HG03342 (cell line): ENCODE results near the gene PAN2.
A peak's percentile ranks its signal among the peaks of the same experiment; 100 is the strongest.
"Not testable (repeated sequence)": the region's sequence is repeated elsewhere in the genome, so short reads cannot be mapped to it uniquely, and the experiment has no call there.

Experiments
- ATAC-seq: cut with Tn5 transposase; IDR thresholded peaks from one replicate; pipeline ENCODE4 v1.9.1; 2021; ENCODE audit warnings: mild to moderate bottlenecking, moderate library complexity; ENCODE audit not compliant: unreplicated experiment

Gene PAN2

GRCh38 chr12:56342290-56342689 is 8.5 kb upstream of the PAN2 start:
- ATAC-seq = not testable (repeated sequence)

GRCh38 chr12:56341616-56342015 is 7.8 kb upstream of the PAN2 start:
- ATAC-seq = no peak

GRCh38 chr12:56339158-56339422 is 5.3 kb upstream of the PAN2 start:
- no peak for ATAC-seq

- ATAC-seq = no peak
These were observed 4.7 kb upstream of the PAN2 start, which contains the start of gene IL23A for GRCh38 chr12:56338308-56339157. IL23A (plus strand) TSS chr12:56338884; CDS start chr12:56339045, 161 bp downstream.

GRCh38 chr12:56337753-56338251 is 4.0 kb upstream of the PAN2 start:
- no peak for ATAC-seq

- no peak for ATAC-seq
These were observed 2.8 kb upstream of the PAN2 start for GRCh38 chr12:56336361-56337167.

- not testable (repeated sequence) for ATAC-seq
These were observed 1.7 kb upstream of the PAN2 start for GRCh38 chr12:56335527-56335926.

GRCh38 chr12:56334490-56334793 is 642 bp upstream of the PAN2 start:
- no peak for ATAC-seq

- ATAC-seq = no peak
These were observed 562 bp downstream of the PAN2 start for GRCh38 chr12:56333197-56333678.

- no peak for ATAC-seq
These were observed 1.1 kb downstream of the PAN2 start for GRCh38 chr12:56332512-56333196.

GRCh38 chr12:56330936-56331490 is 2.8 kb downstream of the PAN2 start:
- ATAC-seq = no peak

- no peak for ATAC-seq
These were observed 7.3 kb downstream of the PAN2 start for GRCh38 chr12:56326533-56326932.

GRCh38 chr12:56326126-56326525 is 7.7 kb downstream of the PAN2 start:
- ATAC-seq = no peak

GRCh38 chr12:56324206-56324605 is 9.6 kb downstream of the PAN2 start:
- ATAC-seq = no peak

- not testable (repeated sequence) for ATAC-seq
These were observed 12.2 kb downstream of the PAN2 start for GRCh38 chr12:56321610-56322009.

GRCh38 chr12:56321027-56321426 is 12.8 kb downstream of the PAN2 start:
- no peak for ATAC-seq

- ATAC-seq = no peak
These were observed 16.1 kb downstream of the PAN2 start for GRCh38 chr12:56317675-56318074.

GRCh38 chr12:56315622-56316473 is 18.0 kb downstream of the PAN2 start, which contains the start of gene CNPY2:
CNPY2 (minus strand) TSS chr12:56315988; CDS start chr12:56315217, 771 bp downstream.
- ATAC-seq = peak; percentile 88

GRCh38 chr12:56315249-56315621 is 18.6 kb downstream of the PAN2 start:
- ATAC-seq = no peak

GRCh38 chr12:56311003-56311402 is 22.8 kb downstream of the PAN2 start:
- no peak for ATAC-seq
